IPS-18a (cell line): ENCODE measurements around the gene PPP3R1.
A peak's percentile ranks its signal among the peaks of the same experiment; 100 is the strongest.

Source experiments
- H3K27ac ChIP-seq: one replicate; pipeline ENCODE4 v1.5.1; 2013; ENCODE audit warnings: low read length
- H3K27me3 ChIP-seq: one replicate; pipeline ENCODE4 v1.6.1; 2013; ENCODE audit warnings: mild to moderate bottlenecking, low read length; ENCODE audit not compliant: control insufficient read depth, insufficient read depth
- H3K36me3 ChIP-seq: one replicate; pipeline ENCODE4 v1.6.1; 2013; ENCODE audit warnings: low read depth, low read length; ENCODE audit not compliant: control insufficient read depth
- H3K4me1 ChIP-seq: one replicate; pipeline ENCODE4 v1.6.1; 2013; ENCODE audit warnings: low read depth, low read length; ENCODE audit not compliant: control insufficient read depth
- H3K4me3 ChIP-seq: one replicate; pipeline ENCODE4 v1.5.1; 2013; ENCODE audit warnings: low read length
- H3K9ac ChIP-seq: one replicate; pipeline ENCODE4 v1.6.1; 2013; ENCODE audit warnings: mild to moderate bottlenecking, low read length, moderate library complexity
- H3K9me3 ChIP-seq: one replicate; pipeline ENCODE4 v1.6.1; 2013; ENCODE audit warnings: low read depth, low read length; ENCODE audit not compliant: control insufficient read depth

The PPP3R1 gene

GRCh38 chr2:68252400-68253218 is at the start of gene PPP3R1:
Gene PPP3R1 (minus strand): TSS chr2:68252532. CDS start chr2:68252127, 405 bp downstream.
- peak within 1 kb of the TSS; percentile 28 for H3K27ac ChIP-seq
- peaks cover 23% of the 10 kb centered on the region for H3K4me1 ChIP-seq
- peak within 1 kb of the TSS; percentile 76 for H3K9ac ChIP-seq
- peaks cover 3% of the 10 kb centered on the region for H3K36me3 ChIP-seq
- H3K4me3 ChIP-seq = peak within 1 kb of the TSS; percentile 98
- H3K27me3 ChIP-seq = no peaks in the 10 kb centered on the region
- no peaks in the 10 kb centered on the region for H3K9me3 ChIP-seq

- Histone ChIP-seq H3K27me3 (no peaks in the 10 kb centered on the region), H3K4me1 (no peaks in the 10 kb centered on the region), H3K9me3 (no peaks in the 10 kb centered on the region), H3K27ac (no peak overlapping the region), H3K36me3 (no peaks in the 10 kb centered on the region), H3K4me3 (no peak overlapping the region), H3K9ac (no peak overlapping the region)
Measured at GRCh38 chr2:68295516-68295915, 43.2 kb upstream of the PPP3R1 start.

GRCh38 chr2:68294913-68295312 is 42.6 kb upstream of the PPP3R1 start:
- Histone ChIP-seq H3K9ac (no peak overlapping the region), H3K9me3 (no peaks in the 10 kb centered on the region), H3K27ac (no peak overlapping the region), H3K36me3 (no peaks in the 10 kb centered on the region), H3K4me3 (no peak overlapping the region), H3K4me1 (no peaks in the 10 kb centered on the region), H3K27me3 (no peaks in the 10 kb centered on the region)

- Histone ChIP-seq H3K27ac (no peak overlapping the region), H3K4me3 (no peak overlapping the region), H3K9ac (no peak overlapping the region), H3K36me3 (no peaks in the 10 kb centered on the region), H3K9me3 (no peaks in the 10 kb centered on the region), H3K4me1 (no peaks in the 10 kb centered on the region), H3K27me3 (no peaks in the 10 kb centered on the region)
Measured at GRCh38 chr2:68294187-68294586, 41.9 kb upstream of the PPP3R1 start.

DNA sequence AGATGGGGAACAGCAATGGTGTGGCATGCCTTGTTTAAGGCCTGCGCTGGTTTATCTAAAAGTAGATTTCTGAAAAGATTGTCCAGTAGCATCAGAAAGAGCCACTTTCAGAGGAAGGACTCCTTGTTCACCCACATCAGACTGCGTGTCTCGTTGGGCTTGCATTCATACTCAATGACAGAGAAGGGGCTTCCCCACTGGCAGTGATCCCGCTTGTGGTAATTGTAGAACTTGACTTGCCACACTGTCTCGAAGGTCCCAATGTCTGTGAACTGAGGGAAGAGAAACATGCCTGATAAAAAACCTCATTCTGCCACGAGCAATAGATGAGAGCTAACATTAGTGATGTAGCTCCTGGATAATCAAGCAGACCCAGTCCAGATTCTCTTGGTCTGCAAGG is 41.4 kb upstream of the PPP3R1 start:
- H3K27ac ChIP-seq = no peak overlapping the region
- H3K4me3 ChIP-seq = no peak overlapping the region
- no peaks in the 10 kb centered on the region for H3K9me3 ChIP-seq
- H3K9ac ChIP-seq = no peak overlapping the region
- H3K4me1 ChIP-seq = no peaks in the 10 kb centered on the region
- H3K36me3 ChIP-seq = no peaks in the 10 kb centered on the region
- H3K27me3 ChIP-seq = no peaks in the 10 kb centered on the region

GRCh38 chr2:68293024-68293423 is 40.7 kb upstream of the PPP3R1 start:
- H3K36me3 ChIP-seq = no peaks in the 10 kb centered on the region
- no peaks in the 10 kb centered on the region for H3K4me1 ChIP-seq
- no peak overlapping the region for H3K4me3 ChIP-seq
- H3K9ac ChIP-seq = no peak overlapping the region
- no peaks in the 10 kb centered on the region for H3K9me3 ChIP-seq
- H3K27me3 ChIP-seq = no peaks in the 10 kb centered on the region
- H3K27ac ChIP-seq = no peak overlapping the region

- Histone ChIP-seq H3K9ac (no peak overlapping the region), H3K27ac (no peak overlapping the region), H3K4me1 (no peaks in the 10 kb centered on the region), H3K27me3 (no peaks in the 10 kb centered on the region), H3K4me3 (no peak overlapping the region), H3K9me3 (no peaks in the 10 kb centered on the region), H3K36me3 (no peaks in the 10 kb centered on the region)
Measured at GRCh38 chr2:68292108-68292710, 39.9 kb upstream of the PPP3R1 start.

GRCh38 chr2:68291314-68291713 is 39.0 kb upstream of the PPP3R1 start:
- Histone ChIP-seq H3K4me3 (no peak overlapping the region), H3K27ac (no peak overlapping the region)

GRCh38 chr2:68290901-68291300 is 38.6 kb upstream of the PPP3R1 start:
- H3K27me3 ChIP-seq = no peaks in the 10 kb centered on the region
- no peak overlapping the region for H3K27ac ChIP-seq
- H3K9me3 ChIP-seq = no peaks in the 10 kb centered on the region
- no peak overlapping the region for H3K4me3 ChIP-seq
- no peaks in the 10 kb centered on the region for H3K4me1 ChIP-seq
- H3K9ac ChIP-seq = no peak overlapping the region
- no peaks in the 10 kb centered on the region for H3K36me3 ChIP-seq

More at GRCh38 chr2:68291314-68291713, 39.0 kb upstream of the PPP3R1 start:
- no peaks in the 10 kb centered on the region for H3K27me3 ChIP-seq
- H3K4me1 ChIP-seq = no peaks in the 10 kb centered on the region
- H3K9ac ChIP-seq = no peak overlapping the region
- H3K9me3 ChIP-seq = no peaks in the 10 kb centered on the region
- no peaks in the 10 kb centered on the region for H3K36me3 ChIP-seq

GRCh38 chr2:68287580-68288441 is 35.5 kb upstream of the PPP3R1 start:
- no peaks in the 10 kb centered on the region for H3K9me3 ChIP-seq
- H3K27ac ChIP-seq = no peak overlapping the region

DNA sequence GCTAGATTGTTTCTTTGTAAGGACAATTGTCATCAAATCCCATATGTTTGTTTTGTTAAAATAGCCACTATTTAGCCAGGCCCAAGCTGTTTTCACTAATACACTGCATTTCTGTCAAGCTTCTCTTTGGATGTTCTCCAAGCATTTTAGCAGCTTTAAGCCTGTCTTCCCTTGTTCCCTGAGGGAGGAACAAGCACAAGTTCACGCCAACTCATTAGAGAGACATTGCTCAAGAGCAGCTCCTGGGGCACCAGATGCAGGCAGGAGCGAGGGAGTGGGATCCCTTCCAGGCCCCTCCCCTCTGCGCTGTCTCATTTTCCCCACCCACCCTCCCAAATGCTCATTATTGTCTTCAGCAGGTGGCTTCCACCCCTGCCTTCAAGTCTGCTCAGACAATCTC is 32.6 kb upstream of the PPP3R1 start:
- Histone ChIP-seq H3K27ac (no peak overlapping the region), H3K9me3 (no peaks in the 10 kb centered on the region), H3K4me1 (no peaks in the 10 kb centered on the region), H3K27me3 (no peaks in the 10 kb centered on the region), H3K9ac (no peak overlapping the region), H3K36me3 (no peaks in the 10 kb centered on the region), H3K4me3 (no peak overlapping the region)

More at GRCh38 chr2:68287580-68288441, 35.5 kb upstream of the PPP3R1 start:
- H3K36me3 ChIP-seq = no peaks in the 10 kb centered on the region
- H3K27me3 ChIP-seq = no peaks in the 10 kb centered on the region
- no peak overlapping the region for H3K9ac ChIP-seq
- H3K4me3 ChIP-seq = no peak overlapping the region
- H3K4me1 ChIP-seq = no peaks in the 10 kb centered on the region
